Right lobe of liver (tissue), 6 donors: ENCODE results near the gene ZDHHC7. TPM values are rescaled to one million over a fixed set of nuclear protein-coding genes. Genes with fewer than 3 reads are reported as not detected.

Experiments used
- ATAC-seq, 4 donors: fragments of 200-7000 bp; cut with Tn5 transposase; one replicate each; pipeline ENCODE4 v1.9.1; 2020; ENCODE audit warnings: mild to moderate bottlenecking in 4 of 4, moderate library complexity in 4 of 4
- DNase-seq, 3 donors: peaks; one replicate each; pipeline ENCODE4 v3.0.0-alpha.2; 2020
- H3K27ac ChIP-seq, 3 donors: fragments of 200-600 bp; one replicate each; pipeline ENCODE4 v1.8.0; 2022
- H3K27me3 ChIP-seq, 2 donors: fragments of 200-600 bp; one replicate each; pipeline ENCODE4 v1.8.0; 2022
- H3K36me3 ChIP-seq, 4 donors: fragments of 200-600 bp; sonication (generic) in 1 of 4; one replicate each; pipeline versions ENCODE4 v1.5.1 to v1.8.0; 2017 to 2022; ENCODE audit warnings: control low read depth in 1 of 4
- H3K4me1 ChIP-seq, 4 donors: fragments of 200-600 bp; sonication (generic) in 1 of 4; one replicate each; pipeline versions ENCODE4 v1.5.1 to v1.8.0; 2017 to 2022; ENCODE audit warnings: control low read depth in 1 of 4
- H3K4me3 ChIP-seq, 3 donors: fragments of 200-600 bp; one replicate each; pipeline ENCODE4 v1.8.0; 2022
- H3K9me3 ChIP-seq, 4 donors: fragments of 200-600 bp; sonication (generic) in 1 of 4; one replicate each; pipeline versions ENCODE4 v1.5.1 to v1.8.0; 2017 to 2022; ENCODE audit warnings: control low read depth in 1 of 4
- CTCF ChIP-seq, 4 donors: fragments of 200-600 bp in 3 of 4; fragments of 450-650 bp in 1 of 4; IDR thresholded peaks; one replicate each; pipeline versions ENCODE4 v1.5.1 to v1.8.0; 2016 to 2022; ENCODE audit warnings: antibody characterized with exemption in 4 of 4, mild to moderate bottlenecking in 2 of 4
- POLR2A ChIP-seq: fragments of 450-650 bp; IDR thresholded peaks from one replicate; pipeline ENCODE4 v1.6.1; 2017; ENCODE audit warnings: antibody characterized with exemption, mild to moderate bottlenecking
- WGBS: methylation state at CpG from one replicate; pipeline ENCODE4 v1.1.6; 2018; ENCODE audit warnings: low coverage, low lambda C conversion rate; ENCODE audit not compliant: insufficient coverage; ENCODE audit errors: missing lambda C conversion rate; 5-methylcytosine and 5-hydroxymethylcytosine counted together
- intact Hi-C, 2 donors: fragments of 100-400 bp; cut with DNase I; formaldehyde crosslinking; loops; one replicate each; pipeline versions ENCODE4 v1.11.2 to v1.14.1; 2022
- total RNA-seq, 6 experiments: library from RNA; depleted of rRNA in 2 of 6; stranded (reverse); fragments of >200 nt in 2 of 6; fragmentation: NEBNext Ultra II Directional in 3 of 6; extraction: Animal tissue kit (Norgen Biotek cat#: 25700) in 3 of 6; gene quantifications; one replicate each; pipeline versions ENCODE4 v1.1.0 to v1.2.4, GENCODE V29; 2016 to 2023
- donor health status: DM: no; HTN: yes; CAD: no.
- donor health status: DM: no; HTN: no; CAD: no.
- donor health status: DM: no; HTN: no; CAD: no.
- donor health status: DM: no; HTN: yes; CAD: no.
- donor health status: DM: no; HTN: yes; CAD: no.

The ZDHHC7 gene
- total RNA-seq, 6 experiments from 2014 or later: 10.7 to 27.5 (median 19.0) TPM

- Histone ChIP-seq H3K4me1 (no peaks in the 10 kb centered on the region), H3K9me3 (no peaks in the 10 kb centered on the region), H3K27me3 (no peaks in the 10 kb centered on the region), H3K4me3 (no peak overlapping the region), H3K36me3 (no peaks in the 10 kb centered on the region), H3K27ac (no peak overlapping the region)
- 92% methylated on average over 4 of the region's 5 CpGs for WGBS
- ATAC-seq (no peak), DNase-seq (no peak)
- TF ChIP-seq CTCF (IDR thresholded peaks at IDR 0.05) (no peak), POLR2A (no peak)
- intact Hi-C loops: no loop called here
These were observed 33.7 kb upstream of the ZDHHC7 start for GRCh38 chr16:85045077-85045476.

GRCh38 chr16:85042606-85043005, 31.3 kb upstream of the ZDHHC7 start:
- H3K27me3 ChIP-seq: no peaks in the 10 kb centered on the region
- WGBS: 89% methylated on average over 6 of the region's 6 CpGs
- ATAC-seq (no peak), DNase-seq (no peak)
- intact Hi-C loops: no loop called here
- TF ChIP-seq CTCF (IDR thresholded peaks at IDR 0.05) (no peak), POLR2A (no peak)
- no peak overlapping the region for H3K4me3 ChIP-seq
- H3K36me3 ChIP-seq: no peaks in the 10 kb centered on the region
- no peak overlapping the region for H3K27ac ChIP-seq
- H3K9me3 ChIP-seq: no peaks in the 10 kb centered on the region
- no peaks in the 10 kb centered on the region for H3K4me1 ChIP-seq

- Histone ChIP-seq H3K4me3 (no peak overlapping the region), H3K9me3 (no peaks in the 10 kb centered on the region), H3K4me1 (no peaks in the 10 kb centered on the region), H3K27me3 (no peaks in the 10 kb centered on the region), H3K27ac (no peak overlapping the region), H3K36me3 (no peaks in the 10 kb centered on the region)
- intact Hi-C loops: no loop called here
- DNase-seq (no peak), ATAC-seq (no peak)
- no peak for TF ChIP-seq POLR2A
- TF ChIP-seq CTCF (IDR thresholded peaks at IDR 0.05): no peak
- WGBS: 85% methylated on average over 3 of the region's 6 CpGs
These were observed 30.8 kb upstream of the ZDHHC7 start for GRCh38 chr16:85042167-85042526.

GRCh38 chr16:85041219-85042166, 30.2 kb upstream of the ZDHHC7 start:
- no peak for ATAC-seq
- no peak for DNase-seq
- no peaks in the 10 kb centered on the region for H3K9me3 ChIP-seq
- H3K4me1 ChIP-seq: no peaks in the 10 kb centered on the region
- no peak overlapping the region for H3K4me3 ChIP-seq
- intact Hi-C loops: no loop called here
- WGBS: 80% methylated on average over 25 of the region's 27 CpGs
- TF ChIP-seq CTCF (IDR thresholded peaks at IDR 0.05): no peak
- no peak for TF ChIP-seq POLR2A
- H3K27ac ChIP-seq: no peak overlapping the region
- H3K27me3 ChIP-seq: no peaks in the 10 kb centered on the region
- H3K36me3 ChIP-seq: no peaks in the 10 kb centered on the region
